ENCODE measurements around the gene TMC2.

DNA sequence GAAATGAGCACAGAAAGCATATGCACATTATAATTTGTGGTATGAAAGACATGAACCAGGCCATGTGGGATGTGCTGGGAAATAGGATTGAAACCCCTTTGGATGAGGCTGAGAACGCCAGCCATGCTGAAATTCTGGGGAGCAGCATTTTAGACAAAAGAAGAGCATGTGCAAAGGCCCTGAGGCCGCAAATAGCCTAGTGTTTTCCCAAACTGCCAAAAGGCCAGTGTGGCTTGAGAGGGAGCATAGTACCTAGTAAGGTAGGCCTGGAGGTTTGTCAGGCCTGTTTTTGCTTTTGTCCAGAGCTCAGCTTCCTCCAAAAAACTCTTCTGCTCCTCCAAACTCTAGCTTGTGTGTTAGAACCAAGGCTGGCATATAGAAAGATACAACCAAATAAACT is 58.7 kb downstream of the TMC2 start:
- TF ChIP-seq, protein P1, sequence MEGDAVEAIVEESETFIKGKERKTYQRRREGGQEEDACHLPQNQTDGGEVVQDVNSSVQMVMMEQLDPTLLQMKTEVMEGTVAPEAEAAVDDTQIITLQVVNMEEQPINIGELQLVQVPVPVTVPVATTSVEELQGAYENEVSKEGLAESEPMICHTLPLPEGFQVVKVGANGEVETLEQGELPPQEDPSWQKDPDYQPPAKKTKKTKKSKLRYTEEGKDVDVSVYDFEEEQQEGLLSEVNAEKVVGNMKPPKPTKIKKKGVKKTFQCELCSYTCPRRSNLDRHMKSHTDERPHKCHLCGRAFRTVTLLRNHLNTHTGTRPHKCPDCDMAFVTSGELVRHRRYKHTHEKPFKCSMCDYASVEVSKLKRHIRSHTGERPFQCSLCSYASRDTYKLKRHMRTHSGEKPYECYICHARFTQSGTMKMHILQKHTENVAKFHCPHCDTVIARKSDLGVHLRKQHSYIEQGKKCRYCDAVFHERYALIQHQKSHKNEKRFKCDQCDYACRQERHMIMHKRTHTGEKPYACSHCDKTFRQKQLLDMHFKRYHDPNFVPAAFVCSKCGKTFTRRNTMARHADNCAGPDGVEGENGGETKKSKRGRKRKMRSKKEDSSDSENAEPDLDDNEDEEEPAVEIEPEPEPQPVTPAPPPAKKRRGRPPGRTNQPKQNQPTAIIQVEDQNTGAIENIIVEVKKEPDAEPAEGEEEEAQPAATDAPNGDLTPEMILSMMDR (conservative IDR thresholded peaks at IDR 0.05; ENCODE audit: low read depth, low read length): no peak
- TF ChIP-seq EZH2 (IDR thresholded peaks at IDR 0.05; ENCODE audit: borderline replicate concordance, low read depth, low read length, poor library complexity, severe bottlenecking): no peak

Data from A673 (cell line).